Measurements from ENCODE around the gene CEP350.

CEP350 gene

GRCh38 chr1:179929955-179930798 is 24.4 kb upstream of the CEP350 start:
- no peak for TF ChIP-seq CTCF (conservative IDR thresholded peaks at IDR 0.05)
- H3K27ac ChIP-seq: peak overlapping the region; percentile 85

GRCh38 chr1:179930867-179931266 is 23.7 kb upstream of the CEP350 start:
- TF ChIP-seq CTCF (conservative IDR thresholded peaks at IDR 0.05): no peak
- peak overlapping the region; percentile 85 for H3K27ac ChIP-seq

- peak overlapping the region; percentile 85; the same call in 1 of the 2 replicates for H3K27ac ChIP-seq
- TF ChIP-seq CTCF (conservative IDR thresholded peaks at IDR 0.05): no peak
These were observed 21.4 kb upstream of the CEP350 start for GRCh38 chr1:179933219-179933618.

- TF ChIP-seq CTCF (conservative IDR thresholded peaks at IDR 0.05): no peak
- H3K27ac ChIP-seq: peak overlapping the region; percentile 51
These were observed 18.6 kb upstream of the CEP350 start for GRCh38 chr1:179935909-179936496.

- no peak overlapping the region for H3K27ac ChIP-seq
- no peak for TF ChIP-seq CTCF (conservative IDR thresholded peaks at IDR 0.05)
These were observed 16.8 kb upstream of the CEP350 start for GRCh38 chr1:179937668-179938254.

GRCh38 chr1:179938752-179939151 is 15.9 kb upstream of the CEP350 start:
- H3K27ac ChIP-seq: no peak overlapping the region
- TF ChIP-seq CTCF (conservative IDR thresholded peaks at IDR 0.05): no peak

GRCh38 chr1:179939941-179940340 is 14.7 kb upstream of the CEP350 start:
- H3K27ac ChIP-seq: no peak overlapping the region
- no peak for TF ChIP-seq CTCF (conservative IDR thresholded peaks at IDR 0.05)
